ENCODE results near the gene SIRT7.

Gene SIRT7

GRCh38 chr17:81863123-81863675 is 54.8 kb downstream of the SIRT7 start:
- no peak for DNase-seq (ENCODE audit: low read depth)
